ENCODE data around the gene RRP15.
"Not testable (repeated sequence)": the region's sequence is repeated elsewhere in the genome, so short reads cannot be mapped to it uniquely, and the experiment has no call there.

Gene RRP15

GRCh38 chr1:218314316-218314715 is 29.2 kb downstream of the RRP15 start:
- no peak overlapping the region for H2BK15ac ChIP-seq (ENCODE audit: low read length)

GRCh38 chr1:218315638-218316037 is 30.5 kb downstream of the RRP15 start:
- no CpG with 5 or more reads among the region's 4 CpGs for WGBS, 2 donors (ENCODE audit: extremely low coverage in 2 of 2, insufficient read length in 2 of 2, insufficient replicate concordance in 1 of 2)

More at GRCh38 chr1:218314316-218314715, 29.2 kb downstream of the RRP15 start:
- H2BK120ac ChIP-seq (ENCODE audit: low read depth, low read length), result no peak overlapping the region
- no peaks in the 10 kb centered on the region for H3K9me3 ChIP-seq (replicated peaks in 1 of 2; ENCODE audit: control insufficient read depth in 2 of 2, insufficient read depth in 1 of 2, low read depth in 1 of 2, low read length in 2 of 2)
- no peaks in the 10 kb centered on the region for H3K4me1 ChIP-seq (ENCODE audit: control insufficient read depth in 2 of 2, insufficient read depth in 1 of 2, low read depth in 1 of 2, low read length in 2 of 2)
- H3K9ac ChIP-seq (ENCODE audit: low read depth, low read length, poor library complexity), result no peak overlapping the region
- peaks cover 2 to 45% of the 10 kb centered on the region in 2 donors for H3K36me3 ChIP-seq (replicated peaks in 1 of 2; ENCODE audit: control insufficient read depth in 2 of 2, insufficient read depth in 2 of 2, low read length in 2 of 2)
- no peak overlapping the region for H3K4me2 ChIP-seq (ENCODE audit: insufficient read depth, low read length, poor library complexity, severe bottlenecking)
- no peak overlapping the region for H2AK5ac ChIP-seq (ENCODE audit: low read depth, low read length)
- no peak overlapping the region for H3K23ac ChIP-seq (ENCODE audit: low read depth, low read length, poor library complexity)
- WGBS, 2 donors (ENCODE audit: extremely low coverage in 2 of 2, insufficient read length in 2 of 2, insufficient replicate concordance in 1 of 2), result no CpG with 5 or more reads among the region's 3 CpGs
- no peak overlapping the region for H3K18ac ChIP-seq (ENCODE audit: low read length)
- H3K4me3 ChIP-seq (ENCODE audit: low read length in 2 of 2), result no peak overlapping the region
- H2BK5ac ChIP-seq (ENCODE audit: low read length), result no peak overlapping the region
- no peak overlapping the region for H3K27ac ChIP-seq (replicated peaks; ENCODE audit: low read length)
- H4K91ac ChIP-seq (ENCODE audit: low read depth, low read length, poor library complexity), result no peak overlapping the region
- no peak overlapping the region for H2AFZ ChIP-seq (ENCODE audit: low read length)
- H3K79me1 ChIP-seq (ENCODE audit: low read depth, low read length), result no peaks in the 10 kb centered on the region
- H2BK12ac ChIP-seq (ENCODE audit: low read length), result no peak overlapping the region
- no peak overlapping the region for H3K4ac ChIP-seq (ENCODE audit: low read length)
- H4K8ac ChIP-seq (ENCODE audit: low read depth, low read length), result no peak overlapping the region
- no peak overlapping the region for H3K14ac ChIP-seq (ENCODE audit: low read length)
- no peak for DNase-seq (ENCODE audit: low spot score)
- H3K27me3 ChIP-seq (ENCODE audit: control insufficient read depth in 3 of 3, insufficient read depth in 3 of 3, low read depth in 1 of 3, low read length in 3 of 3), result no peaks in the 10 kb centered on the region

GRCh38 chr1:218317061-218317460 is 32.0 kb downstream of the RRP15 start:
- H2AFZ ChIP-seq (ENCODE audit: low read length), result no peak overlapping the region
- peaks cover 0 to 36% of the 10 kb centered on the region in 2 donors for H3K36me3 ChIP-seq (replicated peaks in 1 of 2; ENCODE audit: control insufficient read depth in 2 of 2, insufficient read depth in 2 of 2, low read length in 2 of 2)
- H3K4me2 ChIP-seq (ENCODE audit: insufficient read depth, low read length, poor library complexity, severe bottlenecking), result no peak overlapping the region
- H3K4ac ChIP-seq (ENCODE audit: low read length), result no peak overlapping the region
- no peak overlapping the region for H4K91ac ChIP-seq (ENCODE audit: low read depth, low read length, poor library complexity)
- H3K4me3 ChIP-seq (ENCODE audit: low read length in 2 of 2), result no peak overlapping the region
- no peak overlapping the region for H2BK15ac ChIP-seq (ENCODE audit: low read length)
- H3K79me1 ChIP-seq (ENCODE audit: low read depth, low read length), result no peaks in the 10 kb centered on the region
- no CpG with 5 or more reads among the region's 5 CpGs for WGBS, 2 donors (ENCODE audit: extremely low coverage in 2 of 2, insufficient read length in 2 of 2, insufficient replicate concordance in 1 of 2)
- H3K27ac ChIP-seq (replicated peaks; ENCODE audit: low read length), result no peak overlapping the region
- H2AK5ac ChIP-seq (ENCODE audit: low read depth, low read length), result no peak overlapping the region
- H3K27me3 ChIP-seq (ENCODE audit: control insufficient read depth in 3 of 3, insufficient read depth in 3 of 3, low read depth in 1 of 3, low read length in 3 of 3), result no peaks in the 10 kb centered on the region
- H3K23ac ChIP-seq (ENCODE audit: low read depth, low read length, poor library complexity), result no peak overlapping the region
- H3K9ac ChIP-seq (ENCODE audit: low read depth, low read length, poor library complexity), result no peak overlapping the region
- no peaks in the 10 kb centered on the region for H3K9me3 ChIP-seq (replicated peaks in 1 of 2; ENCODE audit: control insufficient read depth in 2 of 2, insufficient read depth in 1 of 2, low read depth in 1 of 2, low read length in 2 of 2)
- H4K8ac ChIP-seq (ENCODE audit: low read depth, low read length), result no peak overlapping the region
- H2BK12ac ChIP-seq (ENCODE audit: low read length), result no peak overlapping the region
- H3K14ac ChIP-seq (ENCODE audit: low read length), result no peak overlapping the region
- no peak overlapping the region for H3K18ac ChIP-seq (ENCODE audit: low read length)
- DNase-seq (ENCODE audit: low spot score), result no peak
- H2BK5ac ChIP-seq (ENCODE audit: low read length), result no peak overlapping the region
- H3K4me1 ChIP-seq (ENCODE audit: control insufficient read depth in 2 of 2, insufficient read depth in 1 of 2, low read depth in 1 of 2, low read length in 2 of 2), result no peaks in the 10 kb centered on the region
- H2BK120ac ChIP-seq (ENCODE audit: low read depth, low read length), result no peak overlapping the region

More at GRCh38 chr1:218315638-218316037, 30.5 kb downstream of the RRP15 start:
- no peak overlapping the region for H2BK120ac ChIP-seq (ENCODE audit: low read depth, low read length)
- no peak overlapping the region for H3K14ac ChIP-seq (ENCODE audit: low read length)
- H2BK12ac ChIP-seq (ENCODE audit: low read length), result no peak overlapping the region
- H2BK5ac ChIP-seq (ENCODE audit: low read length), result no peak overlapping the region
- H2AFZ ChIP-seq (ENCODE audit: low read length), result no peak overlapping the region
- H3K27me3 ChIP-seq (ENCODE audit: control insufficient read depth in 3 of 3, insufficient read depth in 3 of 3, low read depth in 1 of 3, low read length in 3 of 3), result no peaks in the 10 kb centered on the region
- no peak overlapping the region for H3K27ac ChIP-seq (replicated peaks; ENCODE audit: low read length)
- H3K4me2 ChIP-seq (ENCODE audit: insufficient read depth, low read length, poor library complexity, severe bottlenecking), result no peak overlapping the region
- no peak overlapping the region for H3K23ac ChIP-seq (ENCODE audit: low read depth, low read length, poor library complexity)
- H3K18ac ChIP-seq (ENCODE audit: low read length), result no peak overlapping the region
- no peak overlapping the region for H3K9ac ChIP-seq (ENCODE audit: low read depth, low read length, poor library complexity)
- H2AK5ac ChIP-seq (ENCODE audit: low read depth, low read length), result no peak overlapping the region
- no peak overlapping the region for H3K4me3 ChIP-seq (ENCODE audit: low read length in 2 of 2)
- H3K36me3 ChIP-seq (replicated peaks in 1 of 2; ENCODE audit: control insufficient read depth in 2 of 2, insufficient read depth in 2 of 2, low read length in 2 of 2), result peaks cover 2 to 44% of the 10 kb centered on the region in 2 donors
- H3K79me1 ChIP-seq (ENCODE audit: low read depth, low read length), result no peaks in the 10 kb centered on the region
- no peaks in the 10 kb centered on the region for H3K9me3 ChIP-seq (replicated peaks in 1 of 2; ENCODE audit: control insufficient read depth in 2 of 2, insufficient read depth in 1 of 2, low read depth in 1 of 2, low read length in 2 of 2)
- H4K91ac ChIP-seq (ENCODE audit: low read depth, low read length, poor library complexity), result no peak overlapping the region
- no peak overlapping the region for H2BK15ac ChIP-seq (ENCODE audit: low read length)
- H4K8ac ChIP-seq (ENCODE audit: low read depth, low read length), result no peak overlapping the region
- no peaks in the 10 kb centered on the region for H3K4me1 ChIP-seq (ENCODE audit: control insufficient read depth in 2 of 2, insufficient read depth in 1 of 2, low read depth in 1 of 2, low read length in 2 of 2)
- H3K4ac ChIP-seq (ENCODE audit: low read length), result no peak overlapping the region
- no peak for DNase-seq (ENCODE audit: low spot score)

GRCh38 chr1:218320182-218320581 is 35.1 kb downstream of the RRP15 start:
- not testable (repeated sequence) for H3K27ac ChIP-seq (replicated peaks; ENCODE audit: low read length); H3K4ac ChIP-seq (ENCODE audit: low read length); H2BK12ac ChIP-seq (ENCODE audit: low read length); H2AFZ ChIP-seq (ENCODE audit: low read length); H3K14ac ChIP-seq (ENCODE audit: low read length); H3K27me3 ChIP-seq (ENCODE audit: control insufficient read depth in 3 of 3, insufficient read depth in 3 of 3, low read depth in 1 of 3, low read length in 3 of 3); H3K79me1 ChIP-seq (ENCODE audit: low read depth, low read length); H2BK5ac ChIP-seq (ENCODE audit: low read length); DNase-seq (ENCODE audit: low spot score); H3K18ac ChIP-seq (ENCODE audit: low read length); H3K9me3 ChIP-seq (replicated peaks in 1 of 2; ENCODE audit: control insufficient read depth in 2 of 2, insufficient read depth in 1 of 2, low read depth in 1 of 2, low read length in 2 of 2); H2BK15ac ChIP-seq (ENCODE audit: low read length); H4K91ac ChIP-seq (ENCODE audit: low read depth, low read length, poor library complexity); H4K8ac ChIP-seq (ENCODE audit: low read depth, low read length); H3K9ac ChIP-seq (ENCODE audit: low read depth, low read length, poor library complexity); H3K4me3 ChIP-seq (ENCODE audit: low read length in 2 of 2); H3K4me1 ChIP-seq (ENCODE audit: control insufficient read depth in 2 of 2, insufficient read depth in 1 of 2, low read depth in 1 of 2, low read length in 2 of 2); H2BK120ac ChIP-seq (ENCODE audit: low read depth, low read length); H2AK5ac ChIP-seq (ENCODE audit: low read depth, low read length); H3K23ac ChIP-seq (ENCODE audit: low read depth, low read length, poor library complexity); H3K4me2 ChIP-seq (ENCODE audit: insufficient read depth, low read length, poor library complexity, severe bottlenecking)
- no CpG with 5 or more reads among the region's 3 CpGs for WGBS, 2 donors (ENCODE audit: extremely low coverage in 2 of 2, insufficient read length in 2 of 2, insufficient replicate concordance in 1 of 2)
- H3K36me3 ChIP-seq (replicated peaks in 1 of 2; ENCODE audit: control insufficient read depth in 2 of 2, insufficient read depth in 2 of 2, low read length in 2 of 2), result peaks cover 5 to 54% of the 10 kb centered on the region in 2 donors
